RWPE2 (cell line): ENCODE data around the gene ROR2.
A peak's percentile ranks its signal among the peaks of the same experiment; 100 is the strongest.

Experiments used
- ATAC-seq: fragments of 200-7000 bp; cut with Tn5 transposase; 3 replicates; pipeline ENCODE4 v1.9.1; 2021; ENCODE audit warnings: low read depth
- DNase-seq: peaks from one replicate; pipeline ENCODE4 v3.0.0-alpha.2; 2020; ENCODE audit warnings: low spot score
- H3K27ac ChIP-seq: fragments of 450-650 bp; 2 replicates; pipeline ENCODE4 v1.5.1; 2017; ENCODE audit warnings: mild to moderate bottlenecking; ENCODE audit not compliant: poor library complexity, severe bottlenecking
- H3K27me3 ChIP-seq: fragments of 250-450 bp; sonication (Bioruptor Pico); 2 replicates; pipeline ENCODE4 v1.5.1; 2021; ENCODE audit warnings: mild to moderate bottlenecking, moderate library complexity; ENCODE audit not compliant: insufficient read depth, poor library complexity, severe bottlenecking
- H3K36me3 ChIP-seq: fragments of 250-450 bp; sonication (Bioruptor Pico); 2 replicates; pipeline ENCODE4 v1.5.1; 2020; ENCODE audit warnings: low read depth, mild to moderate bottlenecking, moderate library complexity
- H3K4me1 ChIP-seq: fragments of 250-450 bp; sonication (Bioruptor Pico); 2 replicates; pipeline ENCODE4 v1.5.1; 2021; ENCODE audit warnings: mild to moderate bottlenecking, moderate library complexity; ENCODE audit not compliant: insufficient read depth, poor library complexity, severe bottlenecking
- H3K4me3 ChIP-seq: fragments of 250-450 bp; sonication (Bioruptor Pico); 2 replicates; pipeline ENCODE4 v1.5.1; 2021; ENCODE audit warnings: mild to moderate bottlenecking, moderate library complexity; ENCODE audit not compliant: severe bottlenecking
- H3K9me3 ChIP-seq: fragments of 250-450 bp; sonication (Bioruptor Pico); 2 replicates; pipeline ENCODE4 v1.5.1; 2021; ENCODE audit warnings: mild to moderate bottlenecking, moderate library complexity; ENCODE audit not compliant: severe bottlenecking
- CTCF ChIP-seq: fragments of 450-650 bp; IDR thresholded peaks from one replicate; pipeline ENCODE4 v1.5.1; 2017; ENCODE audit warnings: mild to moderate bottlenecking, moderate library complexity; ENCODE audit not compliant: poor library complexity, severe bottlenecking

The ROR2 gene

DNA sequence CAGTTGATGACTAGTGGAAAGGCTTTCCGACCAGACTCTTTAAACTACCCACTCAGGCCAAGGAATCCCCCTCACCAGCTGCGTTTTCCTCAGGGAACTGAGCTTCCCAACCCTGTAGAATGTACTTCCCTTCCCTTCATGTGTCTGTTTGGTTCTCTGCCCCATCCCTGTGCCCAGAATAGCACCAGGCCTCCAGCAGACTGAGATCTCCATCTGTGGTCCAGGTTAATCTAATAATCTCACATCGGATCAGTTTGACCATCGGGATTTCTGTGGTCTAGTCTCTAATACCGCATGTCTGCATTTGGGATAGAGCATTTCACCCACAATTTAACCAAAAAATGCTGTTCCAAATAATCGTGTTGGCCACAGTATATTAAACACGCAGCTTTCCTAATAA, 237.2 kb downstream of the ROR2 start:
- Histone ChIP-seq H3K4me1 (no peaks in the 10 kb centered on the region), H3K9me3 (no peaks in the 10 kb centered on the region), H3K27me3 (no peaks in the 10 kb centered on the region), H3K4me3 (no peak overlapping the region), H3K36me3 (no peaks in the 10 kb centered on the region), H3K27ac (no peak overlapping the region)
- ATAC-seq (peak; percentile 27; the same call in 1 of the 3 replicates), DNase-seq (no peak)
- no peak for TF ChIP-seq CTCF

- DNase-seq (no peak), ATAC-seq (no peak)
- no peaks in the 10 kb centered on the region for H3K9me3 ChIP-seq
- no peaks in the 10 kb centered on the region for H3K27me3 ChIP-seq
- no peak for TF ChIP-seq CTCF
- H3K36me3 ChIP-seq = no peaks in the 10 kb centered on the region
- H3K4me1 ChIP-seq = no peaks in the 10 kb centered on the region
- H3K27ac ChIP-seq = no peak overlapping the region
- H3K4me3 ChIP-seq = no peak overlapping the region
Observed at GRCh38 chr9:91711755-91712601, 238.1 kb downstream of the ROR2 start.

DNA sequence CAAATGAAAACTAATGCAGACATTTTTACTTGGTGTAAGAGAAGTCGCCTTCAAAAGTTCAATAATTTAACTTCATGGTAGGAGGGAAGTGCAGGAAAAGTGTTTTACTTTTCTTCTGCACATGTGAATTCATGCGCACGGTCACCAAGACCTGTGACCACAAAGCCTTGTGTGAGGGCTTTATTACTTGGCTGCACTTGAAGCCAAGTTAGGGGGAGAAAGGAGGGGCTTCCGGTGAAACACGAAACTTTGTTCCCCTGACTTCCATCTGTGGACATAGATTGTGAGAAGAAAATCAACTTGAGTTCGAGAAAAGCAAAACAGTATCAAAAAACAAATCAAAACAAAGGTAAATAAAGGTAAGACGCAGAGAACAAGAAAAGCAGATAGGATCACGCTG, 239.9 kb downstream of the ROR2 start:
- Histone ChIP-seq H3K27ac (no peak overlapping the region), H3K9me3 (no peaks in the 10 kb centered on the region), H3K27me3 (no peaks in the 10 kb centered on the region), H3K36me3 (no peaks in the 10 kb centered on the region), H3K4me1 (no peaks in the 10 kb centered on the region), H3K4me3 (no peak overlapping the region)
- DNase-seq (no peak), ATAC-seq (no peak)
- TF ChIP-seq CTCF = no peak

GRCh38 chr9:91705386-91705785, 244.6 kb downstream of the ROR2 start:
- ATAC-seq (no peak), DNase-seq (no peak)
- Histone ChIP-seq H3K27ac (no peak overlapping the region), H3K36me3 (no peaks in the 10 kb centered on the region), H3K9me3 (no peaks in the 10 kb centered on the region), H3K27me3 (no peaks in the 10 kb centered on the region), H3K4me1 (no peaks in the 10 kb centered on the region), H3K4me3 (no peak overlapping the region)
- TF ChIP-seq CTCF = no peak

DNA sequence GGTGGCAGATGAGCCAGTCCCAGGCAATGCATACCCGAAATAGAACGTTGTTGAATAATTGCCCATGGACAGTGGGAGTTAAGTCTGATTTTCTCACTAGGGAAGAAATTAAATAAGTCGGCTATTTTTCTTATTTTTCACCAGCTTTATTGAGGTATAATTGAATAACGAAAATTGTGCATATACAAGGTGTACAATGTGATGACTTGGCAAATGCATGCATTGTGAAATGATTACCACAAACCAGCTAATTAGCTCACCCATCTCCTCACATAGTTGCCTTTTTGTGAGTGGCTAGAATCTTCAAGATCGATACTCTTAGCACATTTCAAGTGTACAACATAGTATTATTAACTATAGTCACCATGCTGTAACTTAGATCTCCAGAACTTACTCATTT, 249.6 kb downstream of the ROR2 start:
- ATAC-seq (no peak), DNase-seq (no peak)
- Histone ChIP-seq H3K4me3 (no peak overlapping the region), H3K27ac (no peak overlapping the region), H3K9me3 (no peaks in the 10 kb centered on the region), H3K4me1 (no peaks in the 10 kb centered on the region), H3K36me3 (no peaks in the 10 kb centered on the region), H3K27me3 (no peaks in the 10 kb centered on the region)
- TF ChIP-seq CTCF = no peak
